ENCODE measurements around the gene FXYD6.
"Not testable (repeated sequence)": the region's sequence is repeated elsewhere in the genome, so short reads cannot be mapped to it uniquely, and the experiment has no call there.

The FXYD6 gene

GRCh38 chr11:117876341-117877119 lies at the start of gene FXYD6:
FXYD6 (minus strand) TSS chr11:117876658; CDS start chr11:117842776, 33,882 bp downstream.
- no peak for DNase-seq (ENCODE audit: low read depth in 2 of 2, low spot score in 1 of 2)

GRCh38 chr11:117926166-117926565 lies 49.7 kb upstream of the FXYD6 start:
- DNase-seq (ENCODE audit: low read depth in 2 of 2, low spot score in 1 of 2): not testable (repeated sequence)

GRCh38 chr11:117925198-117925925 lies 48.9 kb upstream of the FXYD6 start:
- DNase-seq (ENCODE audit: low read depth in 2 of 2, low spot score in 1 of 2): no peak

GRCh38 chr11:117924631-117925170 lies 48.2 kb upstream of the FXYD6 start:
- DNase-seq (ENCODE audit: low read depth in 2 of 2, low spot score in 1 of 2): no peak

GRCh38 chr11:117923773-117924172 lies 47.3 kb upstream of the FXYD6 start:
- no peak for DNase-seq (ENCODE audit: low read depth in 2 of 2, low spot score in 1 of 2)

- no peak for DNase-seq (ENCODE audit: low read depth in 2 of 2, low spot score in 1 of 2)
Observed at GRCh38 chr11:117923275-117923674, 46.8 kb upstream of the FXYD6 start.

GRCh38 chr11:117921893-117922292 lies 45.4 kb upstream of the FXYD6 start:
- no peak for DNase-seq (ENCODE audit: low read depth in 2 of 2, low spot score in 1 of 2)

- no peak for DNase-seq (ENCODE audit: low read depth in 2 of 2, low spot score in 1 of 2)
Observed at GRCh38 chr11:117921456-117921855, 45.0 kb upstream of the FXYD6 start.

GRCh38 chr11:117919781-117920221 lies 43.3 kb upstream of the FXYD6 start:
- DNase-seq (ENCODE audit: low read depth in 2 of 2, low spot score in 1 of 2): no peak

GRCh38 chr11:117919341-117919740 lies 42.9 kb upstream of the FXYD6 start:
- DNase-seq (ENCODE audit: low read depth in 2 of 2, low spot score in 1 of 2): no peak

GRCh38 chr11:117918366-117919255 lies 42.2 kb upstream of the FXYD6 start:
- DNase-seq (ENCODE audit: low read depth in 2 of 2, low spot score in 1 of 2): no peak

- no peak for DNase-seq (ENCODE audit: low read depth in 2 of 2, low spot score in 1 of 2)
Observed at GRCh38 chr11:117917591-117918151, 41.2 kb upstream of the FXYD6 start.

- DNase-seq (ENCODE audit: low read depth in 2 of 2, low spot score in 1 of 2): no peak
Observed at GRCh38 chr11:117916956-117917355, 40.5 kb upstream of the FXYD6 start.

GRCh38 chr11:117915672-117916235 lies 39.3 kb upstream of the FXYD6 start:
- DNase-seq (ENCODE audit: low read depth in 2 of 2, low spot score in 1 of 2): no peak

- no peak for DNase-seq (ENCODE audit: low read depth in 2 of 2, low spot score in 1 of 2)
Observed at GRCh38 chr11:117914991-117915618, 38.6 kb upstream of the FXYD6 start.

- no peak for DNase-seq (ENCODE audit: low read depth in 2 of 2, low spot score in 1 of 2)
Observed at GRCh38 chr11:117914398-117914761, 37.9 kb upstream of the FXYD6 start.

GRCh38 chr11:117913736-117914397 lies 37.4 kb upstream of the FXYD6 start:
- DNase-seq (ENCODE audit: low read depth in 2 of 2, low spot score in 1 of 2): no peak

GRCh38 chr11:117912497-117912896 lies 36.0 kb upstream of the FXYD6 start:
- no peak for DNase-seq (ENCODE audit: low read depth in 2 of 2, low spot score in 1 of 2)

GRCh38 chr11:117911694-117912093 lies 35.2 kb upstream of the FXYD6 start:
- DNase-seq (ENCODE audit: low read depth in 2 of 2, low spot score in 1 of 2): no peak
